Frontal cortex (tissue), 4 donors: ENCODE measurements around the gene CSF3R. TPM values are rescaled to one million over a fixed set of nuclear protein-coding genes. Genes with fewer than 3 reads are reported as not detected.
"Not testable (repeated sequence)": the region's sequence is repeated elsewhere in the genome, so short reads cannot be mapped to it uniquely, and the experiment has no call there.

ENCODE experiments used
- DNase-seq, 2 donors: peaks; one replicate each; pipeline ENCODE4 v3.0.0; 2012; ENCODE audit warnings: low spot score in 2 of 2
- FAIRE-seq: peaks from 2 replicates; lab custom pipeline; 2012; peaks lifted over from hg19 to GRCh38; lab: Jason Lieb, UNC
- total RNA-seq: library from RNA; depleted of rRNA; stranded (reverse); fragments of >200 nt; gene quantifications from one replicate; pipeline ENCODE4 v1.2.3, GENCODE V29; 2014
- donor health status: control.
- donor health status: control.
- donor health status: control.

The CSF3R gene
- total RNA-seq, 1 donor from 2014 or later: 1.2 TPM

- DNase-seq: no peak
Observed at GRCh38 chr1:36486439-36487335, 4.0 kb upstream of the CSF3R start.

GRCh38 chr1:36486093-36486438, 3.4 kb upstream of the CSF3R start:
- no peak for FAIRE-seq
- DNase-seq: no peak

More at GRCh38 chr1:36486439-36487335, 4.0 kb upstream of the CSF3R start:
- FAIRE-seq: no peak

DNA sequence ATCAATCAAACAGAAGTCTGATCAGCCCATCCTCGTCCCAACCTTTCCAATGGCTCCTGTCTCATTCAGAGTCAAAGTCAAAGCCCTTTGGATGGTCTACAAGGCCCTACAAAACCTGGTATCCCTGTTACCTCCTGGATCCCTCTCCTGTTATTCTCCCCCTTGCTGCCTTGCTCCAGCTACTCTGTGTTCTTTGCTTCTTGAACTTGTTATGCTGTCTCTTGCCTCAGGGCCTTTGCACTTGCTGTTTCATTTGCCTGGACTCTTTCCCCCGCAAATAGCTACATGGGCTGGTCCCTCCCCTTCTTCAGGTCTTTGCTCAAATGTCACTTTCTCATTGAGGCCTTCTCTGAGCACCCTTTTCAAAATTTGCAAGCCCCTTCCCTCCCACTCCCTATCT, 1.4 kb upstream of the CSF3R start:
- DNase-seq (no peak), FAIRE-seq (no peak)

GRCh38 chr1:36481771-36482723, 666 bp downstream of the CSF3R start:
- no peak for FAIRE-seq
- no peak for DNase-seq

DNA sequence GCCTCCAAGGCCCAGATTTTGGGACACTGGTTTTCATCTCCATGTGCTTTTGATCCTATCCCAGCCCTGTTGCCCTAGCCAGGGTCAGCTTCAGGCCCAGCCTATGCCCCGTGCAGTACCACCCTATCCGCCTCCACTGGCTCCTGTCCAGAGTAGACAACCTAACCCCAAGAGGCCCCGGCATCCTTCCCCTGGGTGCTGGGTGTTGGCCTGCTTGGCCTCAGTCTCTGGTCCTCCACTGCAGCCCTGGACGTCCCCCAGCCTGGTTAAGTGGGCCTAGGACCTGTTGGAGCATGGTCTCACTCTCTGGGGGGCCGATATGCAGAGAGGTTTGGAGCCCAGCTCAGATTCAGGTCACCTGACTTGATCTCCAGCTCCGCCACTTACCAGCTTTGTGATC, 1.6 kb downstream of the CSF3R start:
- no peak for FAIRE-seq
- DNase-seq: no peak

- FAIRE-seq: no peak
- DNase-seq: no peak
Observed at GRCh38 chr1:36480161-36480560, 2.6 kb downstream of the CSF3R start.

GRCh38 chr1:36479505-36480051, 3.1 kb downstream of the CSF3R start:
- DNase-seq: no peak
- no peak for FAIRE-seq

GRCh38 chr1:36477615-36478014, 5.1 kb downstream of the CSF3R start:
- not testable (repeated sequence) for FAIRE-seq, DNase-seq

DNA sequence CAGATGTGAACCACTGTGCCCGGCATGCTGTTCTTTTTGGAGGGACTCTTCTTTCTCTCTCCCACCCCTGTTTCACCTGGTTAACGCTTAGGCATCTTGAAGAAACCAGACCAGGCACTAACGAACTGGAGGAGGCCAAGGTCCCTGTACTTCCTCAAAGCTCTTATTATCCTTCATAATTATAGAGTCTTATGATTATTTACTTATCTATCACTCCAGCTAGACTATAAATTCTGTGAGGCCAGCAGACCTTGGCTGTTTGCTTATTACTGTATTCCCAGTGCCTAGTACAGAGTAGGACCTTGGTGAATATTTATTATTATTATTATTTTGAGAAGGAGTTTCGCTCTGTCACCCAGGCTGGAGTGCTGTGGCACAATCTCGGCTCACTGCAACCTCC, 5.8 kb downstream of the CSF3R start:
- no peak for DNase-seq
- no peak for FAIRE-seq

GRCh38 chr1:36475910-36476604, 6.7 kb downstream of the CSF3R start:
- FAIRE-seq: no peak
- DNase-seq: no peak

GRCh38 chr1:36475341-36475740, 7.4 kb downstream of the CSF3R start:
- no peak for DNase-seq
- FAIRE-seq: no peak

DNA sequence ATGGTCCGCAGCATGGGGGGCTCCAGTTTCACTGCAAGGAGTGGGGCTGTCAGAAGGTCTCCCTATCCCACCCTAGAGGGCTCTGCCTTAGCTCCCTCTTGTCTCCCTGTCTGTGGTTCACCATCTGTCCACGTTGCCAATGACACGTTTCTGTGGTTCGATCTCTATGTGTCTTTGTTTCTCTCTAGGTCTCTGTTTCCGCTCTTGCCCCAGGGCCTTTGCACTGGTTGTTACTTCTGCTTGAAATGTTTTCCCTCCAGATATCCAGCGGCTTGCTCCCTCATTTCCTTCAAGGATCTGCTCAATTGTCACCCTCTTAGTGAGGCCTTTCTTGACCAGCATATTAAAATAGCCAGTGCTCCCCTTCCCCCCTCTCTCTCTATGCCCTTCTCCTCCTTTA, 10.1 kb downstream of the CSF3R start:
- FAIRE-seq (no peak), DNase-seq (no peak)

GRCh38 chr1:36471830-36472641, 10.7 kb downstream of the CSF3R start:
- DNase-seq: no peak
- no peak for FAIRE-seq

DNA sequence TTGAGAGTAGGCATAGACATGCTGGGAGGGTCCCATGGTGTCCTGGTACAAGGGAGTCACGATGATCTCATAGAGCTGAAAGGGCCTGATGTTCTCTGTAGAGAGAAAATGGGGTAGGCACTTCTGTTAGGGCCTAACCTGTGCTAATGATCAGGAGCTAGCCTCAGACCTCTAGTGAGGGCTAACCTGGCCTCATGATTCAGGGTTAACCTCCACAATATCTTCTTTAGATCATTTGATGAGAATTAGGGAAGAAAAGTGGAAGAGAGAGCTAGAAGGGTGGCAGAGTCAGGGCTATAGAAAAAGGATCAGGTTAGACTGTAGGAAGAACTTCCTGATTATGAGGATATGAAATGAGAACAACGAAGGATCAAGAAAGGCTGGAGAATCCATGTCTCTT, 13.6 kb downstream of the CSF3R start:
- no peak for FAIRE-seq
- no peak for DNase-seq

DNA sequence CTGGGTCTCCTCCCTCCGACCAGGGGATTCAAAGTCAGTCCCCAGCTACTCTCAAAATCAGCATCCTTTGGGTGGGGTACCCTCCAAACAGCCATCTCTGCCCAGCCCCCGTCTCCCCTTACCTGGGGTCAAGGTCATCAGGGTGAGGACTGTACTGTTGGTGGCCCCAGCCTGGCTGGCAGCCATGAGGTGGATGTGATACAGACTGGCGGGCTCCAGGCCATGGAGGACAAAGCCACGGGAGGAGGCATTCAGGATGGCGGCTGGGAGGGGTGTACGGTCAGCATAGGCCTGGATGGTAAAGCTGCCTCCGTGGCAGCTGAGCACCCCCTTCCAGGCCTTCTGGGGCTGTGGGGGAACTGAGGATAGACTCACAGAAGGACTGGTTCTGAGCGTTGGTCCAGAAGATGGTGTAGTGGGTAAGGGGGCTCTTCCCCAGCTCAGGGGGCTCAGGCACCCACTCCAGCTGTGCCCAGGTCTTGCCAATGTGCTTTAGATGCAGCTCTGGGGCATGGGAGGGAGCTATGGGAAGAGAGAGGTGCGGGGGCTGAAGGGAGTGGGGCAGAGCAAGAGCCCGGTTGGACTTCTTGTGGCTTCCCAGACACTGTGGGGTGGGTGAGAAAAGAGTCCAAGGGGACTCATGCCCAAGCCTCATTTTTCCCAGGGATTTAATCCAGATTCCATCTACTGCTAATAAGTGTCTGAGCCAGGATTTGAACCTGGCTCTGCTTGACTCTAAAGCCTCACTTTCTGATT, 14.8 kb downstream of the CSF3R start:
- DNase-seq: no peak
- FAIRE-seq: no peak

DNA sequence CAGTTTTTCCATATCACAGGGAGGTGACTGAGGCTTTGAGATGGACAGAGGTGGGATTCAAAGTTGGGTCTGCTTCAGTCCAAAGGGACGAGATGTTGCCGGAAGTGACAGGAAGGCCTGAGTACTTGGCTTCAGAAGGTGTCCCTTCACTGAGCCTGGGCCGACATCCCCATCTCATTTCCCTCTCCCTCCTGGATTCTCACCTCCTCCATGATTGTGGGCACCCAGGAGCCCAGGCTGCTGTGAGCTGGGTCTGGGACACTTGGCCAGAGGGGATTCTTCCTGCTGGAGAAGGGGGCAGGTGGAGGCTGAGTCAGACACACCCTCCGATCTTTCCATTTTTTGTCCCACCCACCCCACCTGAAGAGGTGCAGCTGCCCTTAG, 15.7 kb downstream of the CSF3R start:
- DNase-seq: no peak
- FAIRE-seq: no peak

DNA sequence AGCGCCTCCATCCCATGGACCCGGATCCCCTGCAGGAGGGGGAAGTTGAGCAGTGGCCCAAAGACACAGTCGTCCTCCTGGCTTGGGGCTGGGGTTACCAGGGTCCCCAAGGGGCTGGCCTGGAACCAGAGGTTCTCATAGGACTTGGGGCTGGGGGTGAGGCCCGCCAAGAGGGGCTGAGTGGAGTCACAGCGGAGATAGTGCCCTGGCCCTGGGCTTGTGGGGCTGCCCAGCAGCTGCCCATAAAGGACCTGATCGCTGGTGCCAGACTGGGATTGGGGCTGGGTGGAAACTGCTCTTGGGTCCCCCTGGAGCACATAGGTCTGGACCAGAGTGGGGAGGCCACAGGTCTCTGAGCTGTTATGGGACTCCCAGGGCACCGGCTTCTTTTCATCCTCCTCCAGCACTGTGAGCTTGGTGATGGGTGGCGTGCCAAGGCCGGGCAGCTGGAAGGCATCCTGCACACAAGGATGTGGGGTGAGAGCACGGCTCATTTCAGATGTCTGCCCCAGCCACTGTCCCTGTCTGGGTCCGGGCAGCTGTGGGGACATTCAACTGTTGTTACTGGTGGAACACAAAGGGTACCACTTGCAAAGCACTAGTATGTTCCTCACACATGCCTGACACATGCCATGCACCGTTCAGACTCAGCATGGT, 16.2 kb downstream of the CSF3R start:
- no peak for FAIRE-seq

More for the DNA sequence above, 16.2 kb downstream of the CSF3R start:
- no peak for DNase-seq
